ENCODE results near the gene COQ10B. TPM values are rescaled to one million over a fixed set of nuclear protein-coding genes. Genes with fewer than 3 reads are reported as not detected.
A peak's percentile ranks its signal among the peaks of the same experiment; 100 is the strongest.

COQ10B gene
- total RNA-seq, 2 experiments from 2014 or later: 53.4 to 55.3 TPM

DNA sequence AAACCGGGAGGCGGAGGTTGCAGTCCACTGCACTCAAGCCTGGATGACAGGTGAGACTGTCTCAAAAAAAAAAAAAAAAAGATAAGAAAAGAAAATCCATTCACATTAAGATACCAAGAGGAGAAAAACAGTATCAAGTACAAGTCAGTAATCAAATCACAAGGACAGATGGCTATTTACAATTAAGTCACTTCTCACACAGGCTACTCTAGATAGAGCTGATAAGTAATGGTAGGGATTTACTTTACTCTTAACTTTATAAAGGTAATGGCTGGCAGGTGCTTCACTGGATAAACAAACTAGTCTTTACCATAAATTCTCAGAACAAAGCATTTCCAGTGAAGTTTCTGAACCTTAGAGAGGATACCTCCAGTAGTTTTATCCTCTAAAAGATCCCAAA lies 30.0 kb upstream of the COQ10B start:
- Mint-ChIP-seq H3K36me3 (ENCODE audit: low read depth) (peaks cover 52% of the 10 kb centered on the region), H3K4me3 (no peak overlapping the region), H3K9me3 (no peaks in the 10 kb centered on the region), H3K27me3 (no peaks in the 10 kb centered on the region), H3K27ac (peak overlapping the region; percentile 49), H3K4me1 (ENCODE audit: low read depth) (peaks cover 64% of the 10 kb centered on the region)
- Histone ChIP-seq H3K4me3 (ENCODE audit: low read length) (no peak overlapping the region), H3K36me3 (ENCODE audit: insufficient read depth, low read length) (peaks cover 53% of the 10 kb centered on the region), H3K27ac (ENCODE audit: low read depth in 1 of 2, low read length in 2 of 2) (no peak overlapping the region), H3K27me3 (ENCODE audit: control insufficient read depth in 1 of 2, insufficient read depth in 2 of 2, low read length in 2 of 2) (no peaks in the 10 kb centered on the region), H3K4me1 (ENCODE audit: insufficient read depth, low read length) (peaks cover 38% of the 10 kb centered on the region), H3K9me3 (ENCODE audit: control insufficient read depth in 1 of 2, insufficient read depth in 1 of 2, low read length in 2 of 2) (no peaks in the 10 kb centered on the region)
- ChIA-PET CTCF (interaction anchor here (1.6 kb wide), 1 partner anchor 21 kb away, joined by 3 read pairs; no protein-coding TSS in a partner anchor), POLR2A (interaction anchor here (0.8 to 2.6 kb wide), 4 partner anchors 9 to 30 kb away, joined by 3 to 16 read pairs (median 7); partner anchors contain the start of genes COQ10B and SF3B1)
- ATAC-seq (ENCODE audit: poor library complexity) (no peak), DNase-seq (no peak)
- TF ChIP-seq, protein P1, sequence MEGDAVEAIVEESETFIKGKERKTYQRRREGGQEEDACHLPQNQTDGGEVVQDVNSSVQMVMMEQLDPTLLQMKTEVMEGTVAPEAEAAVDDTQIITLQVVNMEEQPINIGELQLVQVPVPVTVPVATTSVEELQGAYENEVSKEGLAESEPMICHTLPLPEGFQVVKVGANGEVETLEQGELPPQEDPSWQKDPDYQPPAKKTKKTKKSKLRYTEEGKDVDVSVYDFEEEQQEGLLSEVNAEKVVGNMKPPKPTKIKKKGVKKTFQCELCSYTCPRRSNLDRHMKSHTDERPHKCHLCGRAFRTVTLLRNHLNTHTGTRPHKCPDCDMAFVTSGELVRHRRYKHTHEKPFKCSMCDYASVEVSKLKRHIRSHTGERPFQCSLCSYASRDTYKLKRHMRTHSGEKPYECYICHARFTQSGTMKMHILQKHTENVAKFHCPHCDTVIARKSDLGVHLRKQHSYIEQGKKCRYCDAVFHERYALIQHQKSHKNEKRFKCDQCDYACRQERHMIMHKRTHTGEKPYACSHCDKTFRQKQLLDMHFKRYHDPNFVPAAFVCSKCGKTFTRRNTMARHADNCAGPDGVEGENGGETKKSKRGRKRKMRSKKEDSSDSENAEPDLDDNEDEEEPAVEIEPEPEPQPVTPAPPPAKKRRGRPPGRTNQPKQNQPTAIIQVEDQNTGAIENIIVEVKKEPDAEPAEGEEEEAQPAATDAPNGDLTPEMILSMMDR (IDR thresholded peaks at IDR 0.05): no peak
- intact Hi-C loops (cut with DNase I, micrococcal nuclease): loop anchor here in 1 of 2 experiments (5.0 kb wide), 1 partner anchor 36 kb away; no protein-coding TSS in a partner anchor

DNA sequence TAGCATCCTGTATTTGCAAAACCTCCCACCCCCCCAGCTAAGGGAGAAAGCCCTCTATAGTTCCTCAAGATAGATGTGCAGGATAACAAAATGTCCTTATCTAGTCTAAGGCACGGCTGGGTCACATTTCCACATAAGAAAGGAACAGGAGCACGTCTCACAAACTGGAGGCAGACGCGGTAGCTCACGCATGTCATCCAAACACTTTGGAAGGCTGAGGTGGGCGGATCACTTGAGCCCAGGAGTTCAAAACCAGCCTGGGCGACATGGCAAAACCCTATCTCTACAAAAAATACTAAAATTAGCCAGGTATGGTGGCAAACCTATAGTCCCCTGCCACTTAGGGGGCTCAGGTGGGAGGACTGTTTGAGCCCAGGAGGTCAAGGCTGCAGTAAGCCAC lies 27.8 kb upstream of the COQ10B start:
- Histone ChIP-seq H3K27ac (ENCODE audit: low read depth in 1 of 2, low read length in 2 of 2) (no peak overlapping the region), H3K4me3 (ENCODE audit: low read length) (no peak overlapping the region), H3K4me1 (ENCODE audit: insufficient read depth, low read length) (peaks cover 57% of the 10 kb centered on the region), H3K9me3 (ENCODE audit: control insufficient read depth in 1 of 2, insufficient read depth in 1 of 2, low read length in 2 of 2) (no peaks in the 10 kb centered on the region), H3K36me3 (ENCODE audit: insufficient read depth, low read length) (peaks cover 42% of the 10 kb centered on the region), H3K27me3 (ENCODE audit: control insufficient read depth in 1 of 2, insufficient read depth in 2 of 2, low read length in 2 of 2) (no peaks in the 10 kb centered on the region)
- ATAC-seq (ENCODE audit: poor library complexity) (no peak), DNase-seq (no peak)
- ChIA-PET CTCF (no interaction called here), POLR2A (interaction anchor here (0.7 to 2.0 kb wide), 4 partner anchors 9 to 658 kb away, joined by 3 to 10 read pairs (median 7); partner anchors contain the start of genes COQ10B and SF3B1)
- intact Hi-C loops (cut with DNase I, micrococcal nuclease): loop anchor here (5.0 kb wide), 1 partner anchor 37 kb away; no protein-coding TSS in a partner anchor
- Mint-ChIP-seq H3K27ac (peak overlapping the region; percentile 45), H3K9me3 (no peaks in the 10 kb centered on the region), H3K4me3 (peak overlapping the region; percentile 39), H3K27me3 (no peaks in the 10 kb centered on the region), H3K4me1 (ENCODE audit: low read depth) (peaks cover 73% of the 10 kb centered on the region), H3K36me3 (ENCODE audit: low read depth) (peaks cover 53% of the 10 kb centered on the region)
- TF ChIP-seq, protein P1 (IDR thresholded peaks at IDR 0.05): no peak

DNA sequence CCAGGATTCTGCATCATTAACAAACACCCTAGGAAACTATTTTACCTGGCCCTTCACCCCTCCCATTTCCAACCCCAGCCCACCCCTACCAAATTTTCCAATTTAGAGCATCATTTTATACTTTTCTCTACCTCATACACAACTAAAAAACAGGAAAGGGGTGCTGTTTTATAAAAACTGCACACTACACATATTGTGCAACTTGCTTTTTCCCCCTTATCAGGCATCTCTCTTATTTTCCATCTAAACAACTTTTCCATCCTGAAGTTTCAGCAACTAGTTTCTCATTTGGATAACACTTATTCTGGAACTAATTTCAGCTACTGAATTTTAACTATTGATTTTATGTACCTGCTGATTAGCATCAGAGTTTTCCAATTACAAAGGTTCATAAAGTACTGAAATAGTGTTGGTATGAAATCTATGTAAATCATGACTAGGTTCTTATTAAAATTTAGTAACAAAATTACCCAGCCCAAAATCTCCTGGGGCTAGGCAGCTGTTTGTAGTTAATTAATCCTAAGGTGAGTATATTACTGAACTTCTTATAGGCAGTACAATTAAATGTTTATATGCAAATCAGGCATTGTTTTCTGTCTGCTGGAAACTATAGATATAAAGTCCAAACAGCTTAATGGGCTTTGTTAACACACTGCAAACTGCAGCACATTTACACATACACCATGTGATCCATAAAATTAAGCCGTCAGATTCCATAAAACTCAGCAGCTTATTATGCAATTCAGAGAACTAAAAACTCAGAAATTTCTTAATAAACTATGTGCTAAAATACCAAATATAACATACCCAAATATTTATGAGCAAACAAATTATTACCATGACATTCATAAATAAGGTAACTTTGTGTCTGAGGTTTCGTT lies 26.4 kb upstream of the COQ10B start:
- Histone ChIP-seq H3K27ac (ENCODE audit: low read depth in 1 of 2, low read length in 2 of 2) (no peak overlapping the region), H3K36me3 (ENCODE audit: insufficient read depth, low read length) (peaks cover 29% of the 10 kb centered on the region), H3K4me1 (ENCODE audit: insufficient read depth, low read length) (peaks cover 65% of the 10 kb centered on the region), H3K4me3 (ENCODE audit: low read length) (no peak overlapping the region), H3K27me3 (ENCODE audit: control insufficient read depth in 1 of 2, insufficient read depth in 2 of 2, low read length in 2 of 2) (no peaks in the 10 kb centered on the region), H3K9me3 (ENCODE audit: control insufficient read depth in 1 of 2, insufficient read depth in 1 of 2, low read length in 2 of 2) (no peaks in the 10 kb centered on the region)
- no peak for ATAC-seq (ENCODE audit: poor library complexity)
- no peaks in the 10 kb centered on the region for H3K27me3 Mint-ChIP-seq
- peak overlapping the region; percentile 62 for H3K4me3 Mint-ChIP-seq
- ChIA-PET CTCF (no interaction called here), POLR2A (interaction anchor here (1.2 kb wide), 1 partner anchor 73 kb away, joined by 4 read pairs; the partner anchor contains the start of gene HSPD1)
- H3K36me3 Mint-ChIP-seq (ENCODE audit: low read depth): peaks cover 45% of the 10 kb centered on the region
- H3K9me3 Mint-ChIP-seq: no peaks in the 10 kb centered on the region
- H3K4me1 Mint-ChIP-seq (ENCODE audit: low read depth): peaks cover 83% of the 10 kb centered on the region
- H3K27ac Mint-ChIP-seq: peak overlapping the region; percentile 45
- DNase-seq: no peak
- intact Hi-C loops (cut with DNase I, micrococcal nuclease): loop anchor here (5.0 kb wide), 1 partner anchor 35 kb away; no protein-coding TSS in a partner anchor
- TF ChIP-seq, protein P1 (IDR thresholded peaks at IDR 0.05): no peak
